Measurements from ENCODE around the gene TOP2B. TPM values are rescaled to one million over a fixed set of nuclear protein-coding genes. Genes with fewer than 3 reads are reported as not detected.

TOP2B gene
- total and polyA plus RNA-seq, 5 experiments from 2014 or later: 65.7 to 199 (median 122) TPM

GRCh38 chr3:25574172-25574765, 90.4 kb downstream of the TOP2B start:
- peaks cover 0 to 19% (median 11%) of the 10 kb centered on the region in 5 donors for H3K27me3 Mint-ChIP-seq
- H3K36me3 Mint-ChIP-seq: no peaks in the 10 kb centered on the region
- no peak overlapping the region for H3K4me3 Mint-ChIP-seq
- H3K4me1 Mint-ChIP-seq: no peaks in the 10 kb centered on the region
- no peak for DNase-seq
- H3K9me3 Mint-ChIP-seq: no peaks in the 10 kb centered on the region
- POLR2A ChIA-PET: no interaction called here
- ATAC-seq: no peak
- H3K27ac Mint-ChIP-seq: no peak overlapping the region

GRCh38 chr3:25573386-25574171, 91.1 kb downstream of the TOP2B start:
- DNase-seq (no peak), ATAC-seq (no peak)
- H3K4me1 Mint-ChIP-seq: no peaks in the 10 kb centered on the region
- POLR2A ChIA-PET: interaction anchor here (0.6 kb wide), 1 partner anchor 19 kb away, joined by 3 read pairs; no protein-coding TSS in a partner anchor
- no peaks in the 10 kb centered on the region for H3K36me3 Mint-ChIP-seq
- no peak overlapping the region for H3K27ac Mint-ChIP-seq
- H3K4me3 Mint-ChIP-seq: no peak overlapping the region
- H3K9me3 Mint-ChIP-seq: no peaks in the 10 kb centered on the region
- H3K27me3 Mint-ChIP-seq: peaks cover 0 to 17% (median 11%) of the 10 kb centered on the region in 5 donors

GRCh38 chr3:25572919-25573385, 91.8 kb downstream of the TOP2B start:
- Mint-ChIP-seq H3K9me3 (no peaks in the 10 kb centered on the region), H3K4me1 (no peaks in the 10 kb centered on the region), H3K27me3 (peaks cover 0 to 10% (median 8%) of the 10 kb centered on the region in 5 donors), H3K36me3 (no peaks in the 10 kb centered on the region), H3K27ac (no peak overlapping the region), H3K4me3 (no peak overlapping the region)
- DNase-seq (no peak), ATAC-seq (no peak)
- POLR2A ChIA-PET: interaction anchor here (0.6 kb wide), 1 partner anchor 20 kb away, joined by 3 read pairs; no protein-coding TSS in a partner anchor

GRCh38 chr3:25572336-25572735, 92.4 kb downstream of the TOP2B start:
- H3K9me3 Mint-ChIP-seq: no peaks in the 10 kb centered on the region
- no peak for ATAC-seq
- H3K36me3 Mint-ChIP-seq: no peaks in the 10 kb centered on the region
- POLR2A ChIA-PET: no interaction called here
- H3K4me3 Mint-ChIP-seq: no peak overlapping the region
- no peak for DNase-seq
- no peaks in the 10 kb centered on the region for H3K4me1 Mint-ChIP-seq
- peaks cover 0 to 10% (median 6%) of the 10 kb centered on the region in 5 donors for H3K27me3 Mint-ChIP-seq
- H3K27ac Mint-ChIP-seq: no peak overlapping the region

- H3K9me3 Mint-ChIP-seq: no peaks in the 10 kb centered on the region
- H3K4me1 Mint-ChIP-seq: no peaks in the 10 kb centered on the region
- DNase-seq (no peak), ATAC-seq (no peak)
- no peaks in the 10 kb centered on the region for H3K36me3 Mint-ChIP-seq
- POLR2A ChIA-PET: no interaction called here
- peaks cover 0 to 4% (median under 1%) of the 10 kb centered on the region in 5 donors for H3K27me3 Mint-ChIP-seq
- H3K27ac Mint-ChIP-seq: no peak overlapping the region
- H3K4me3 Mint-ChIP-seq: no peak overlapping the region
Observed at GRCh38 chr3:25571285-25571684, 93.4 kb downstream of the TOP2B start.

GRCh38 chr3:25568525-25569078, 96.1 kb downstream of the TOP2B start:
- no peak overlapping the region for H3K27ac Mint-ChIP-seq
- peaks cover 0 to 5% (median 1%) of the 10 kb centered on the region in 5 donors for H3K27me3 Mint-ChIP-seq
- no peaks in the 10 kb centered on the region for H3K36me3 Mint-ChIP-seq
- H3K9me3 Mint-ChIP-seq: no peaks in the 10 kb centered on the region
- H3K4me1 Mint-ChIP-seq: no peaks in the 10 kb centered on the region
- no peak overlapping the region for H3K4me3 Mint-ChIP-seq
- ATAC-seq: no peak
- DNase-seq: no peak
- POLR2A ChIA-PET: no interaction called here

GRCh38 chr3:25567806-25568524, 96.7 kb downstream of the TOP2B start:
- H3K27ac Mint-ChIP-seq: no peak overlapping the region
- no peaks in the 10 kb centered on the region for H3K9me3 Mint-ChIP-seq
- ATAC-seq: no peak
- H3K27me3 Mint-ChIP-seq: peaks cover 0 to 5% (median 1%) of the 10 kb centered on the region in 5 donors
- no peaks in the 10 kb centered on the region for H3K4me1 Mint-ChIP-seq
- no peak overlapping the region for H3K4me3 Mint-ChIP-seq
- POLR2A ChIA-PET: no interaction called here
- DNase-seq: no peak
- H3K36me3 Mint-ChIP-seq: no peaks in the 10 kb centered on the region

GRCh38 chr3:25567388-25567787, 97.3 kb downstream of the TOP2B start:
- Mint-ChIP-seq H3K4me1 (no peaks in the 10 kb centered on the region), H3K36me3 (no peaks in the 10 kb centered on the region), H3K27me3 (peaks cover 0 to 6% (median under 1%) of the 10 kb centered on the region in 5 donors), H3K9me3 (no peaks in the 10 kb centered on the region), H3K27ac (no peak overlapping the region), H3K4me3 (no peak overlapping the region)
- POLR2A ChIA-PET: no interaction called here
- ATAC-seq (no peak), DNase-seq (no peak)

- POLR2A ChIA-PET: no interaction called here
- Mint-ChIP-seq H3K9me3 (no peaks in the 10 kb centered on the region), H3K27ac (no peak overlapping the region)
Observed at GRCh38 chr3:25566358-25566920, 98.3 kb downstream of the TOP2B start.

GRCh38 chr3:25565807-25566206, 98.9 kb downstream of the TOP2B start:
- ATAC-seq: no peak
- POLR2A ChIA-PET: no interaction called here
- Mint-ChIP-seq H3K36me3 (no peaks in the 10 kb centered on the region), H3K9me3 (no peaks in the 10 kb centered on the region), H3K4me3 (no peak overlapping the region), H3K27ac (peak overlapping the region in 1 of 10 donors; percentile 22), H3K4me1 (no peaks in the 10 kb centered on the region), H3K27me3 (peaks cover 0 to 10% (median 0%) of the 10 kb centered on the region in 5 donors)
- no peak for DNase-seq

More at GRCh38 chr3:25566358-25566920, 98.3 kb downstream of the TOP2B start:
- Mint-ChIP-seq H3K4me3 (no peak overlapping the region), H3K27me3 (peaks cover 0 to 9% (median 0%) of the 10 kb centered on the region in 5 donors), H3K4me1 (no peaks in the 10 kb centered on the region), H3K36me3 (no peaks in the 10 kb centered on the region)
- ATAC-seq (no peak), DNase-seq (no peak)

- no peak overlapping the region for H3K27ac Mint-ChIP-seq
- POLR2A ChIA-PET: no interaction called here
- no peaks in the 10 kb centered on the region for H3K36me3 Mint-ChIP-seq
- no peak for ATAC-seq
- H3K27me3 Mint-ChIP-seq: peaks cover 0 to 10% (median 0%) of the 10 kb centered on the region in 5 donors
- DNase-seq: no peak
- no peak overlapping the region for H3K4me3 Mint-ChIP-seq
- H3K9me3 Mint-ChIP-seq: no peaks in the 10 kb centered on the region
- no peaks in the 10 kb centered on the region for H3K4me1 Mint-ChIP-seq
Observed at GRCh38 chr3:25564075-25564474, 100.6 kb downstream of the TOP2B start.

- DNase-seq (no peak), ATAC-seq (no peak)
- Mint-ChIP-seq H3K36me3 (no peaks in the 10 kb centered on the region), H3K27me3 (peaks cover 0 to 10% (median 0%) of the 10 kb centered on the region in 5 donors), H3K4me3 (no peak overlapping the region), H3K9me3 (no peaks in the 10 kb centered on the region), H3K4me1 (no peaks in the 10 kb centered on the region), H3K27ac (no peak overlapping the region)
- POLR2A ChIA-PET: no interaction called here
Observed at GRCh38 chr3:25563601-25564000, 101.1 kb downstream of the TOP2B start.
